ENCODE data around the gene GPER1. TPM values are rescaled to one million over a fixed set of nuclear protein-coding genes. Genes with fewer than 3 reads are reported as not detected.

GPER1 gene
- total RNA-seq, 1 donor from 2014 or later: 2.5 TPM

DNA sequence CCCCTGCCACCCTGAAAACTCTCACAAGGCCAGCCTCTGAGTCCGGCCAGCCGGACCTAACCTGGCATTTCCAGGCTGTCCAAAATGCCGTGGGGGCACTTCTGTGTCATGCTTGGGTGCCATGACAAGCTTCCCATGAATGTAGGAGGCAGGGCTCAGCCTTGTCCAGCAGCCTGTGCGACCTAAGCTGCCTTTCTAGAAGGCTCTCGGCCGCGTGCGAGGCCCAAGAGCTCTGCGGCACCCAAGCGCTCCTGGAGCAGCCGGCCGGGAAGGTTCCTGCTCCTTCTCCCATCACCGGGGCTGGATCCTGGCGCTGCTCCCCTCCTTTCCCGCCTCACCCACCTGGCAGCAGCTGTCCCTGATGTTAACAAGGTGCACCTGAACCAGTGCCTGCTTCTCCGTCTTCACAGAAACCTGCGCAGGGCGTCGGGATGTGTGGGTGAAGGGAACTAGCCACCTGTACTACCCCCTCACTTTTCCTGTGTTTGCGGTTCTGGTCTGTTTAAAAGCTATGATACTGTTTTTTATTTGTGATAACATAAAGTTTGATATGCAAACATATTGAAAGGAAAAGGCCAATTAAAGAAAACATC is 6.1 kb downstream of the GPER1 start:
- H3K36me3 Mint-ChIP-seq (ENCODE audit: unreplicated experiment): peaks cover 21% of the 10 kb centered on the region
- H3K9me3 Mint-ChIP-seq (ENCODE audit: unreplicated experiment): no peaks in the 10 kb centered on the region
- no peak overlapping the region for H3K4me3 Mint-ChIP-seq (ENCODE audit: unreplicated experiment)
- no peak for DNase-seq (ENCODE audit: extremely low spot score, unreplicated experiment)
- TF ChIP-seq, protein P1, sequence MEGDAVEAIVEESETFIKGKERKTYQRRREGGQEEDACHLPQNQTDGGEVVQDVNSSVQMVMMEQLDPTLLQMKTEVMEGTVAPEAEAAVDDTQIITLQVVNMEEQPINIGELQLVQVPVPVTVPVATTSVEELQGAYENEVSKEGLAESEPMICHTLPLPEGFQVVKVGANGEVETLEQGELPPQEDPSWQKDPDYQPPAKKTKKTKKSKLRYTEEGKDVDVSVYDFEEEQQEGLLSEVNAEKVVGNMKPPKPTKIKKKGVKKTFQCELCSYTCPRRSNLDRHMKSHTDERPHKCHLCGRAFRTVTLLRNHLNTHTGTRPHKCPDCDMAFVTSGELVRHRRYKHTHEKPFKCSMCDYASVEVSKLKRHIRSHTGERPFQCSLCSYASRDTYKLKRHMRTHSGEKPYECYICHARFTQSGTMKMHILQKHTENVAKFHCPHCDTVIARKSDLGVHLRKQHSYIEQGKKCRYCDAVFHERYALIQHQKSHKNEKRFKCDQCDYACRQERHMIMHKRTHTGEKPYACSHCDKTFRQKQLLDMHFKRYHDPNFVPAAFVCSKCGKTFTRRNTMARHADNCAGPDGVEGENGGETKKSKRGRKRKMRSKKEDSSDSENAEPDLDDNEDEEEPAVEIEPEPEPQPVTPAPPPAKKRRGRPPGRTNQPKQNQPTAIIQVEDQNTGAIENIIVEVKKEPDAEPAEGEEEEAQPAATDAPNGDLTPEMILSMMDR (IDR thresholded peaks at IDR 0.05): no peak
- peaks cover 10% of the 10 kb centered on the region for H3K4me1 Mint-ChIP-seq (ENCODE audit: unreplicated experiment)
- H3K27me3 Mint-ChIP-seq (ENCODE audit: unreplicated experiment): no peaks in the 10 kb centered on the region
- H3K27ac Mint-ChIP-seq (ENCODE audit: unreplicated experiment): no peak overlapping the region

DNA sequence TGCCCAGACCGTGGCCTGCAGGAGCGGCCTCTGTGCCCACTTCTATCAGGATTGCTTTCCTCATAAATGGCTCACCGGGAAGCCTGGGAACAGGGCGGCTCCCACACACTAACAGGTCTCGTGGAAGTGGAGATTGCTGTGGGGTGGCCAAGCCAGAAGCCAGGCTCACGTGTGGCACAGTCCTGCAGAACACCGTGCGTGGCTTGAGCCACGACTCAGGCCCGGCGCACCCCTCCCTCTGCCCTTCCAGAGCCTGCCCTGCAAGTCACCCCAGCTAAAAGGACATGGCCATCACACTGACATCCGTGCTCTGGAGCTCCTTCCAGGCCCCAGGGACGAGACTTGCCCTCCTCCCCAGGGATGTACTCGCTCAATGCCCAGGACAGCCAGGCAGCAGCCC is 7.0 kb downstream of the GPER1 start:
- Mint-ChIP-seq H3K36me3 (ENCODE audit: unreplicated experiment) (peaks cover 22% of the 10 kb centered on the region), H3K9me3 (ENCODE audit: unreplicated experiment) (no peaks in the 10 kb centered on the region), H3K27me3 (ENCODE audit: unreplicated experiment) (no peaks in the 10 kb centered on the region), H3K4me3 (ENCODE audit: unreplicated experiment) (no peak overlapping the region), H3K27ac (ENCODE audit: unreplicated experiment) (no peak overlapping the region), H3K4me1 (ENCODE audit: unreplicated experiment) (peaks cover 9% of the 10 kb centered on the region)
- no peak for DNase-seq (ENCODE audit: extremely low spot score, unreplicated experiment)
- TF ChIP-seq, protein P1 (IDR thresholded peaks at IDR 0.05): no peak

DNA sequence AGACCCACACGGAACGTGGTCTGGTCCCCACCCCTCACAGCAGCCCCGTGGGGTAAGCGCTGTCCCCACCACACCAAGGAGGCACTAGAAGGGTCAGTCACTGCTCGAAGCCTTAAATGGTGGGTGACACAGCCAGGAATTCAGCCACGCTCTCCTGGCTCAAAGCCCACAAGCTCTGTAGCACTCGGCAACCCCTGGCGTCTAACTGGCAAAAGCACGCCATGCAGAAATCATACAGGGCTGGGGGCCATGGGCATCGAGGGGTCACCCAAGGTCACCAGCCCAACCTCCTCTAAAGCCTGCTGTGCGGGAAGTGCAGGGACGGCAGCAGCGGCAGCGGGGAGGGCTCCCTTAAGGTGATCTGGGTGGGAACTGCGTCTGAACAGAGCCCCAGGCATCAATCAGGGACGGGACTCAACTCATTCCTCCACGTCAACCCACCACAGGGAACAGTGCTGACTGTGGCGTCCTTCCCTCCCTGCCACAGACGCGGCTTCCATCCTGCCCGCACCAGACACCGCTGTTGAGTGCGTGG is 7.8 kb downstream of the GPER1 start:
- H3K4me1 Mint-ChIP-seq (ENCODE audit: unreplicated experiment): peaks cover 17% of the 10 kb centered on the region
- no peak for DNase-seq (ENCODE audit: extremely low spot score, unreplicated experiment)
- TF ChIP-seq, protein P1 (IDR thresholded peaks at IDR 0.05): no peak
- H3K4me3 Mint-ChIP-seq (ENCODE audit: unreplicated experiment): no peak overlapping the region
- H3K27ac Mint-ChIP-seq (ENCODE audit: unreplicated experiment): no peak overlapping the region
- no peaks in the 10 kb centered on the region for H3K9me3 Mint-ChIP-seq (ENCODE audit: unreplicated experiment)
- H3K27me3 Mint-ChIP-seq (ENCODE audit: unreplicated experiment): no peaks in the 10 kb centered on the region
- peaks cover 22% of the 10 kb centered on the region for H3K36me3 Mint-ChIP-seq (ENCODE audit: unreplicated experiment)

DNA sequence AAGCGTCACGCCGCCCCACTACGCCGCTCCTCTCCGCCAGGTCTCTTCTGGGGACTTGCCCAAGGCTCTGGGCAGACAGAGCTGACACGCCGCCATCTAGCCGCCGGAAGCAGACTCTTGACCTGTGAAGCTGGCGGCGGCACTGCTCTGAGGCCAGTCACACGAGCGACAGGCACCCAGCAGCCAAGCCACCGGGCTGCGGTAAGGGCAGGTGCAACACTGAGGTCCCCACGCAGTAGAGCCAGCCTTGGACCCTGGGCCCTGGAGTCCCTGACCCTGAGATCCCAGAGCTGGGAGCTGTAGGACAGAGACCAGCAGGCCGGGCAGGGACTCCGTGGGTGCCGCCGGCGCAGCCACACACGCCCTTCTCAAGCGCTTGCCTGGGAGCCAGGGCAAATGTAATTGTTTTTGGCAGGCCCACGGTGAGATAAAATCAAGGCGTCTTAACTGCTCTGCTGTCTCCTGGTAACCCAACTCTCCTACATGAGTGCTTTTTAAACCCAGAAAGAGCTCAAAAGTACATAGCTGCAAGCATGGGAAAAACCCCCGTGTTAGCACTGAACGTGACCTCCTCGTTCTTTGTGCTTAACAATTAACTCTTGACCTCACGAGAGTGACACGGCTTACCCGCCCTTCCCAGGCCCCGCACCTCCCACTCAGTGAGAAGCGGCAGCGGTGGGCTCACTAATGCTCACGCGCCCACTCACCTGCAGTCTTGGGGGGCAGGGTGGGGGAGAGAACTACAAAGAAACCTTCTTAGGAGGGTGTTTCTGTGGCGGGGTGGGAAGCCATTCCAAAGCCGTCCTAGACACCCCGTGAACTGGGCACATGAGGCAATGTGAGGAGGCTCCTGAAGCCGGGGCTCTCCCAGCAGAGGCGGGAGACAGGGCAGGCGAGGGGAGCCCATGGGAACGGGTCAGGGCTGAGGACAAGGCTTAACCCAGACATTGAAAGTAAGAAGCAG is 8.5 kb downstream of the GPER1 start:
- no peak for DNase-seq (ENCODE audit: extremely low spot score, unreplicated experiment)
- TF ChIP-seq, protein P1 (IDR thresholded peaks at IDR 0.05): no peak
- peaks cover 18% of the 10 kb centered on the region for H3K36me3 Mint-ChIP-seq (ENCODE audit: unreplicated experiment)
- peaks cover 13% of the 10 kb centered on the region for H3K4me1 Mint-ChIP-seq (ENCODE audit: unreplicated experiment)
- no peaks in the 10 kb centered on the region for H3K27me3 Mint-ChIP-seq (ENCODE audit: unreplicated experiment)
- H3K4me3 Mint-ChIP-seq (ENCODE audit: unreplicated experiment): no peak overlapping the region
- H3K9me3 Mint-ChIP-seq (ENCODE audit: unreplicated experiment): no peaks in the 10 kb centered on the region
- no peak overlapping the region for H3K27ac Mint-ChIP-seq (ENCODE audit: unreplicated experiment)

DNA sequence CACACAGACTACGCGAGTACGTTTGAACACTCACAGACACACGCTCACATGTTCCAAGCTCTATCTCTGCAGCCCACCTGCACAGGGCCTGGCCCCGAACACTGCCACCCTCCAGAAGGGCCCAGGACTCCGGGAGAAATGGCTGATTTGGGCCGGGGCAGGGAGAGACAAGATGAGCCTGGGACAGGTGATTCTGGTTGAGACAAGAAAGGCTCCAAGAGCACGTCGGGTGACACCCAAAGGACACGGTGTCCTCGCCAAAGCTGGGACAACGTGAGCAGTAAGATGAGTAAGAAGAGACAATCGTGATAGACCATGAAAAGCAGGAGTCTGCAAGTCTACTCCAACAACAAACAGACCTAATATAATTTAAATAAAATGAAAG is 9.2 kb downstream of the GPER1 start:
- peaks cover 14% of the 10 kb centered on the region for H3K36me3 Mint-ChIP-seq (ENCODE audit: unreplicated experiment)
- H3K9me3 Mint-ChIP-seq (ENCODE audit: unreplicated experiment): no peaks in the 10 kb centered on the region
- DNase-seq (ENCODE audit: extremely low spot score, unreplicated experiment): no peak
- H3K4me3 Mint-ChIP-seq (ENCODE audit: unreplicated experiment): no peak overlapping the region
- no peaks in the 10 kb centered on the region for H3K27me3 Mint-ChIP-seq (ENCODE audit: unreplicated experiment)
- no peak overlapping the region for H3K27ac Mint-ChIP-seq (ENCODE audit: unreplicated experiment)
- TF ChIP-seq, protein P1 (IDR thresholded peaks at IDR 0.05): no peak
- H3K4me1 Mint-ChIP-seq (ENCODE audit: unreplicated experiment): peaks cover 15% of the 10 kb centered on the region

Measured in osteocyte (in vitro differentiated cells).